Esophagus squamous epithelium (tissue), 5 donors: ENCODE measurements around the gene PRICKLE3. TPM values are rescaled to one million over a fixed set of nuclear protein-coding genes. Genes with fewer than 3 reads are reported as not detected.
A peak's percentile ranks its signal among the peaks of the same experiment; 100 is the strongest.

Source experiments
- DNase-seq: peaks from one replicate; lab custom pipeline; 2025; lab: John Stamatoyannopoulos, UW
- H3K27ac ChIP-seq, 4 donors: fragments of 200-600 bp; sonication (generic); one replicate each; pipeline ENCODE4 v1.5.1; 2016 to 2019; ENCODE audit warnings: mild to moderate bottlenecking in 1 of 4
- H3K27me3 ChIP-seq, 4 donors: fragments of 200-600 bp; sonication (generic); 1 replicate in 3 of 4; 2 replicates in 1 of 4; pipeline versions ENCODE4 v1.5.1 to v1.6.0; 2017 to 2021; ENCODE audit warnings: antibody characterized with exemption in 1 of 4
- H3K36me3 ChIP-seq, 3 donors: fragments of 200-600 bp; sonication (generic); one replicate each; pipeline ENCODE4 v1.5.1; 2016 to 2019
- H3K4me1 ChIP-seq, 3 donors: fragments of 200-600 bp; sonication (generic); one replicate each; pipeline ENCODE4 v1.5.1; 2017 to 2019
- H3K4me3 ChIP-seq, 4 donors: fragments of 200-600 bp; sonication (generic); 1 replicate in 3 of 4; 2 replicates in 1 of 4; pipeline ENCODE4 v1.5.1; 2016 to 2019; ENCODE audit warnings: mild to moderate bottlenecking in 2 of 4, moderate library complexity in 1 of 4
- H3K9me3 ChIP-seq, 3 donors: fragments of 200-600 bp; sonication (generic); one replicate each; pipeline ENCODE4 v1.5.1; 2016 to 2019
- POLR2A ChIP-seq, 4 donors: fragments of 450-650 bp; IDR thresholded peaks; one replicate each; pipeline ENCODE4 v1.6.1; 2017; ENCODE audit warnings: antibody characterized with exemption in 4 of 4, mild to moderate bottlenecking in 4 of 4, moderate library complexity in 3 of 4
- WGBS, 2 donors: methylation state at CpG; one replicate each; pipeline ENCODE4 v1.1.5; 2018; 5-methylcytosine and 5-hydroxymethylcytosine counted together
- intact Hi-C: fragments of 100-400 bp; cut with DNase I; formaldehyde crosslinking; loops from one replicate; pipeline ENCODE4 v1.15.0; 2022
- total RNA-seq, 4 donors: library from RNA; depleted of rRNA; stranded (reverse); fragments of >200 nt; gene quantifications; one replicate each; pipeline ENCODE4 v1.1.0, GENCODE V29; 2016
- TF ChIP-seq, protein P1 (sequence below), 6 experiments: fragments of 450-650 bp in 4 of 6; fragments of 200-600 bp in 2 of 6; sonication (generic) in 2 of 6; IDR thresholded peaks; one replicate each; pipeline ENCODE4 v1.5.1; 2016 to 2019; ENCODE audit warnings: antibody characterized with exemption in 6 of 6, mild to moderate bottlenecking in 4 of 6, moderate library complexity in 4 of 6
- donor health status: DM: yes; HTN: yes; CAD: no.

PRICKLE3 gene
- total RNA-seq, 4 donors from 2014 or later, result 15.7 to 33.8 (median 19.9) TPM

DNA sequence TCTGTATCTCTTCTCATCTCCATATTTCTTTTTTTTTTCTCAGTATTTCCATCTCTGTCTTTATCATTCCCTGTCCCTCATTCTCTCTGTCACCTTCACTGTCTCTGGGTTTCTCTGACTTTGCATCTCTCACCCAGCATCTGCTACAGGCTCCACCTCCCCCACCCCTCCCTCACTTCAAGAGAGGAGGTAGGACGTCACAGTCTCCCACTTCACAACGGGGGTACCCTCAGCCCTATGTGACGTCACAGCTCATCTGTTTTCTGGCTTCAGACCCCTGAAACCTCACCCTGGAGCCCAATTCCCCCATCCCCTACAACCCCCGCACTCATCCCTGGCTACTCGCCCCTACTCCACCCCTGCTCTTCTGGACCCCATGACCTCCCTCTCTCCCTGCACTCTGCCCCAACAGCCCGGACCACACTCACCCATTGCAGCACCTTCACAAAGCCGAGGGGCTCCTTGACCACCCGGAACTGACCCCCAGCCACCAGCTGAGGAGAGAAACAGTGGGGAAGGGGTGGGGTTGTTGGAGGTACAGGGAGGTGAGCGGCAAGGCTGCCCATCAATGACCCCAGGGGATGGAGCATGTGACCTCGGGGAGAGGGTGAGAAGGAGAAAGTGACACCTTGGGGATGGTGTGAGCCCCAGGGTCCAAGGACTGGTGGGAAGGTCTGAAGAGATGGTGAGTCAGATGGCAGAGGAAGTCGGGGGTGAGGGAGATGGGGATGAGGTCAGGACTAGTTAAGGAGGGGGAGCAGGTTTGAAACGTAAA is 12.6 kb upstream of the PRICKLE3 start:
- TF ChIP-seq, protein P1, sequence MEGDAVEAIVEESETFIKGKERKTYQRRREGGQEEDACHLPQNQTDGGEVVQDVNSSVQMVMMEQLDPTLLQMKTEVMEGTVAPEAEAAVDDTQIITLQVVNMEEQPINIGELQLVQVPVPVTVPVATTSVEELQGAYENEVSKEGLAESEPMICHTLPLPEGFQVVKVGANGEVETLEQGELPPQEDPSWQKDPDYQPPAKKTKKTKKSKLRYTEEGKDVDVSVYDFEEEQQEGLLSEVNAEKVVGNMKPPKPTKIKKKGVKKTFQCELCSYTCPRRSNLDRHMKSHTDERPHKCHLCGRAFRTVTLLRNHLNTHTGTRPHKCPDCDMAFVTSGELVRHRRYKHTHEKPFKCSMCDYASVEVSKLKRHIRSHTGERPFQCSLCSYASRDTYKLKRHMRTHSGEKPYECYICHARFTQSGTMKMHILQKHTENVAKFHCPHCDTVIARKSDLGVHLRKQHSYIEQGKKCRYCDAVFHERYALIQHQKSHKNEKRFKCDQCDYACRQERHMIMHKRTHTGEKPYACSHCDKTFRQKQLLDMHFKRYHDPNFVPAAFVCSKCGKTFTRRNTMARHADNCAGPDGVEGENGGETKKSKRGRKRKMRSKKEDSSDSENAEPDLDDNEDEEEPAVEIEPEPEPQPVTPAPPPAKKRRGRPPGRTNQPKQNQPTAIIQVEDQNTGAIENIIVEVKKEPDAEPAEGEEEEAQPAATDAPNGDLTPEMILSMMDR (IDR thresholded peaks at IDR 0.05), result no peak
- TF ChIP-seq POLR2A (IDR thresholded peaks at IDR 0.05), result no peak
- no peak for DNase-seq
- no peaks in the 10 kb centered on the region for H3K27me3 ChIP-seq
- intact Hi-C loops, result loop anchor here (5.0 kb wide), 1 partner anchor 69 kb away; the partner anchor contains the start of gene PPP1R3F
- H3K27ac ChIP-seq, result no peak overlapping the region
- H3K36me3 ChIP-seq, result no peaks in the 10 kb centered on the region
- no peak overlapping the region for H3K4me3 ChIP-seq
- peaks cover 0 to 8% (median 3%) of the 10 kb centered on the region in 3 donors for H3K4me1 ChIP-seq
- WGBS, 2 donors, result 13 to 40% methylated on average over 6 to 11 of the region's 12 CpGs
- no peaks in the 10 kb centered on the region for H3K9me3 ChIP-seq

DNA sequence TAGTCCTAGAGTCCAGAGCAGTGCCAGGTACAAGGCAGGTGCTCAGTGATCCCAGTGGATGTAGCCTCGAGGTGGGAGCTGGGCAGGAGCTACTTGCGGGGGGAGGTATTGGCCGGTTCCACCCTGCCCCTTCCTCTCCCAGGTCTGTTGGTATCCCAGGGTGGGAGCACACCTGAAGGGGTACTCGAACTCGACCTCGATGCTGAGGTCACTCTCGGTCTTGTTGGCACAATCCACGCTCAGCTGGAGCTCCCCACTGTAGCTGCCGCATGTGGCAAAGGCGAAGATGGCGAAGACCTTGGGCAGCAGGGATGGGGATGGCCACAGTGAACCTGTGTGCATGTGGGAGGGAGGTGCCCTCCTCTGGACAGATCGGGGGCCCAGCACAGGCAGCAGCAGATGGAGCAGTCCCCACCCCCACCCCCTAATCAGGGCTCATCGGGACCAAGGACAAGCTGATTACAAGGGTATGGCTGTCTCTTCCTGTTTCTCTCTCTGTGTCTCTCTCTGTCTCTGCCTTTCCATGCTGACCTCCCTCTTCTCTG is 11.4 kb upstream of the PRICKLE3 start:
- no peaks in the 10 kb centered on the region for H3K27me3 ChIP-seq
- TF ChIP-seq POLR2A (IDR thresholded peaks at IDR 0.05), result no peak
- TF ChIP-seq, protein P1 (IDR thresholded peaks at IDR 0.05), result no peak
- H3K4me1 ChIP-seq, result peaks cover 0 to 12% (median 3%) of the 10 kb centered on the region in 3 donors
- intact Hi-C loops, result loop anchor here (5.0 kb wide), 1 partner anchor 70 kb away; the partner anchor contains the start of gene PPP1R3F
- no peak overlapping the region for H3K4me3 ChIP-seq
- WGBS, 2 donors, result 40 to 83% methylated on average over 1 to 12 of the region's 13 CpGs
- no peaks in the 10 kb centered on the region for H3K36me3 ChIP-seq
- H3K9me3 ChIP-seq, result no peaks in the 10 kb centered on the region
- no peak overlapping the region for H3K27ac ChIP-seq
- no peak for DNase-seq

DNA sequence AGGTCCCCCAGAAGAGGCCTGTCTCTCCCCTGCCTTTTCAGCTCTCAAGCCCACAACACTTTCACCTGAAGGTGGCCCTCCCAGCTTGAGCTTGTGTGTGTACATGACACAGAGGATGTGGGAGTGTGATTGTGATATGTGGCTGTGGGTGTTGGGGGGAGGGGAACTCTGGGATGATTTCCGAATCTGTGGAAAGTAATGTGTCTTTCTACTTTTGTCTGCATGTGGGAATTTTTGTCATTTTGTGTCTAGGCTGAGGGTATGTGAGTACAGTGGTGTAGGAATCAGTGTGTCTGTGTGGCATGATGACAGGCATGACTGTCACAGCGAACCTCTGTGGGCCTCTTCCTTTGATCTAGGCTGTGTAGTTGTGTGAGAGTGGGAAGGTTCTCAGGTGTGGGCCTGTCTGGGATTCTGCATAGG is 7.4 kb upstream of the PRICKLE3 start:
- Histone ChIP-seq H3K27ac (no peak overlapping the region), H3K4me3 (no peak overlapping the region), H3K4me1 (peaks cover 0 to 31% (median 3%) of the 10 kb centered on the region in 3 donors), H3K9me3 (no peaks in the 10 kb centered on the region), H3K36me3 (no peaks in the 10 kb centered on the region), H3K27me3 (no peaks in the 10 kb centered on the region)
- no peak for TF ChIP-seq POLR2A (IDR thresholded peaks at IDR 0.05)
- intact Hi-C loops, result no loop called here
- DNase-seq, result no peak
- WGBS, 2 donors, result 71 to 74% methylated on average over 2 of the region's 2 CpGs

DNA sequence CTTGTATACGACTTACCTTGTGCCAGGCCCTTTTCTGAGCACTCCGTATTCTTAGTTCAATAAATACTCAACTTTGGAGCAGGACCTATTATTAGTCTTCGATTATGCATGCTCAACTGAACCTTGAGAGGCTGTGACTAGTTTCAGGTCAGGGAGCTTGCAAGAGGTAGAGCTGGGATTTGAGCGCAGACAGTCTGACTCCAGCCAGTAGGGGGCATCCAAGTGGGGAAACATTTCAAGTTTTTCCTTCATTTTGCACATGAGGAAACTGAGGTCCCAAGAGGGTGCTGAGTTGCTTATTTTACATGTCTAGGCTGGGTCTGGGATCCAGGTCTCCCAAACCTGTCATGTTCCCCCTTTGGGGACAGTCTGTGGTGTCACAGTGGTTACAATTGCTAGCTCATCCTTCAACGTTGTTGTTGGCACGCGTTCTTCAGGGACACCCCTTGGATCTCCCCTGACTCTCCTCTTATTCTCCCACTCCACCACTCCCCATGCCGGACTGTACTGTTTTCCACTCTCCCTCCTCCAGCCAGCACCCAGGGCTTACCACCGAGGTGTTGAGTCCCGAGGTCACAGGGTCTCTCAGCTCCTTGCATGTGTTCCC is 6.7 kb upstream of the PRICKLE3 start:
- H3K36me3 ChIP-seq, result no peaks in the 10 kb centered on the region
- no peak for DNase-seq
- H3K27ac ChIP-seq, result no peak overlapping the region
- WGBS, 2 donors, result 62 to 65% methylated on average over 6 to 10 of the region's 10 CpGs
- intact Hi-C loops, result no loop called here
- TF ChIP-seq, protein P1 (IDR thresholded peaks at IDR 0.05), result peak; percentile 25 to 51 (median 38)
- no peak for TF ChIP-seq POLR2A (IDR thresholded peaks at IDR 0.05)
- H3K4me1 ChIP-seq, result peaks cover 0 to 37% (median 5%) of the 10 kb centered on the region in 3 donors
- no peaks in the 10 kb centered on the region for H3K27me3 ChIP-seq
- no peak overlapping the region for H3K4me3 ChIP-seq
- H3K9me3 ChIP-seq, result no peaks in the 10 kb centered on the region

DNA sequence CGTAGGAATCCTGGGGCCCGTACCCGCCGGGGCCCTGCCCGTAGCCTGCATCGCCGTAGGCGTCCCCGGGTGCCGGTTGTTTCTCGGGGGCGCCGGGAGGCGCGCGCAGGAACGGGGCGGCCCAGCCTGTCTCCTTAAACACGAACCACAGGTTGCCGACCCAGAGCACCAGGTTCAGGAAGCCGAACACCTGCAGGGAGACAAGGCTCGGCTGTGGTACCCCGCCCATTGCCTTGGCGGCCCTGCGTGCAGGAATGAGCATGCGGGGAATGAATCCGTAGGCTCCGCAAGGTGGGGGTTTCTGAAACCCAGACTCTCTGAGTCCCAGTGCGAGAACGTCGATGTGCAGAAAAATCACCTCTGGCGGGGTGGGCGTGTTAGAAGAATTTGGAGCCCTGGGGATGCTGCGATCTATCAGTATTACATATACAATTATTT is 5.4 kb upstream of the PRICKLE3 start:
- intact Hi-C loops, result no loop called here
- DNase-seq, result no peak
- Histone ChIP-seq H3K27me3 (no peaks in the 10 kb centered on the region), H3K27ac (peak overlapping the region; percentile 88 to 94 (median 90)), H3K4me3 (peak overlapping the region; percentile 60 to 71 (median 62)), H3K9me3 (no peaks in the 10 kb centered on the region), H3K36me3 (no peaks in the 10 kb centered on the region), H3K4me1 (peaks cover 0 to 49% (median 5%) of the 10 kb centered on the region in 3 donors)
- TF ChIP-seq POLR2A (IDR thresholded peaks at IDR 0.05), result no peak
- TF ChIP-seq, protein P1 (IDR thresholded peaks at IDR 0.05), result no peak
- 5 to 27% methylated on average over 7 to 9 of the region's 34 CpGs for WGBS, 2 donors
